ENCODE data around the gene NCKAP5.

DNA sequence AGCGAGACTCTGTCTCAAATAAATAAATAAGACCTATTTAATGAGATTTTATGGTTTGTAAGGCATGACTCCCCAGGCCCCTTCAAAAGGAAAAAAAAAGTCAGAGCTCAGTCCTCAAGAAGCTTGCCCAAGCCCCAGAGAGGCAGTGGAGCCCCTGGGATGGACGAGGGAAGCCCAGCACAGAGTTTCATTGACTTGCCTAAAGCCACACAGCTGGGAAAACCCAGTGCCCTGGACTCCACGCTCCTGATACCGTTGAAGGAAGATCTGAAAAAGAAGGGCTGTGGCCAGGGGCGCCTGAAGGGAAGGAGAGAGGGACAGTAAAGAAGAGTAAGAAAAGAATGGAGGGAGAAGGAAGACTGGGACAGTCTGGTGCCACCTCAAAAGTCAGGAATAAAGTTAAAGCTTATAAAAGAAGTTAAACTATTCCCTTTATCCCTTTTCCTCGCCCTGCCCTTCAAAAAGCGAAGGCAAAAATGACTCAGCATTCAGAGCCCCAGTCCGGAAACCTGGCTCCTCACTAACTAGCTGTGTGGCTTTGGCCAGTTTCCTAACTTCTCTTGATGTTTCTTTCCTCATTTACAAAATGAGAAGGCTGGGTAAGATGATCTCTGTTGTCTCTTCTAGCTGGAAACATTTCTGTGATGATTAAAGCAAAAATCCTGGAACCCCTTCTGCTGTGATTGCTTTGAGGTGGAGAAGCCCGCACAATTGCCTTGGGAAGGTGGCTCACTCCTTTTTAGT is 945.0 kb downstream of the NCKAP5 start:
- TF ChIP-seq POLR2A (IDR thresholded peaks at IDR 0.05) (no peak), POLR2AphosphoS5 (IDR thresholded peaks at IDR 0.05; ENCODE audit: insufficient read depth in 1 of 2, low read depth in 1 of 2) (no peak)
- TF ChIP-seq, protein P1, sequence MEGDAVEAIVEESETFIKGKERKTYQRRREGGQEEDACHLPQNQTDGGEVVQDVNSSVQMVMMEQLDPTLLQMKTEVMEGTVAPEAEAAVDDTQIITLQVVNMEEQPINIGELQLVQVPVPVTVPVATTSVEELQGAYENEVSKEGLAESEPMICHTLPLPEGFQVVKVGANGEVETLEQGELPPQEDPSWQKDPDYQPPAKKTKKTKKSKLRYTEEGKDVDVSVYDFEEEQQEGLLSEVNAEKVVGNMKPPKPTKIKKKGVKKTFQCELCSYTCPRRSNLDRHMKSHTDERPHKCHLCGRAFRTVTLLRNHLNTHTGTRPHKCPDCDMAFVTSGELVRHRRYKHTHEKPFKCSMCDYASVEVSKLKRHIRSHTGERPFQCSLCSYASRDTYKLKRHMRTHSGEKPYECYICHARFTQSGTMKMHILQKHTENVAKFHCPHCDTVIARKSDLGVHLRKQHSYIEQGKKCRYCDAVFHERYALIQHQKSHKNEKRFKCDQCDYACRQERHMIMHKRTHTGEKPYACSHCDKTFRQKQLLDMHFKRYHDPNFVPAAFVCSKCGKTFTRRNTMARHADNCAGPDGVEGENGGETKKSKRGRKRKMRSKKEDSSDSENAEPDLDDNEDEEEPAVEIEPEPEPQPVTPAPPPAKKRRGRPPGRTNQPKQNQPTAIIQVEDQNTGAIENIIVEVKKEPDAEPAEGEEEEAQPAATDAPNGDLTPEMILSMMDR (IDR thresholded peaks at IDR 0.05) = no peak

Measured in vagina (tissue), 2 donors.